Measurements from ENCODE around the gene MBD5.

Gene MBD5

DNA sequence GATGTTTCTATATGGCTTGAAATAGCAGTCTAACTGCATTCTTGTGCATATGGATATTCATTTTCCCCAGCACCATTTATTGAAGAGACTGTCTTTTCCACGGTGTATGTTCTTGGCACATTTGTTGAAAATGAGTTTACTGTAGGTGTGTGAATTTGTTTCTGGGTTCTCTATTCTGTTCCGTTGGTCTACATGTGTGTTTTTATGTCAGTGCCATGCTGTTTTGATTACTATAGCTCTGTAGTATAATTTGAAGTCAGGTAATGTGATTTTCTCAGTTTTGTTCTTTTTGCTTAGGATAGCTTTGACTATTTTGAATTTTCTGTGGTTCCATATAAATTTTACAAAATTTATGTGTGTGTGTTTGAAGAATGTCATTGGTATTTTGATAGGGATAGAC, 201.0 kb downstream of the MBD5 start:
- no peak for DNase-seq (ENCODE audit: low read depth)

DNA sequence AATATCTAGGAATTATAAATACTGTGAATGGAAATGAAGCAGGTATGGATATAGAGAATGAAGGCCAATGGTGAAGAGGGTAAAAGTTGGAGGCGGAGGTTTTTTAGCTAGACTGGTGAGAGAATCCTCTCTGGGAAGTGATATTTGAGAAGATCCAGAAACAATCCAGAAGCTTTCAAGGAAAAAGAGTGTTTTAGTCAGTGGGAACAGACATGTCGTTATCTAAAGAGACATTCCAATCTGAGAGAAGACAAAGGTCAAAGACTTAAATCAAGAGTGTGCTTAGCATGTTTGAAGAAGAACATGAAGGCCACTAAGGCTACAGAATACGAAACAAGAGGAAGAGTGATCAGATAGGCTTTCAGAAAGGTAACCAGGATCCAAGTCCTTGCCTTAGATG, 211.0 kb downstream of the MBD5 start:
- no peak for DNase-seq (ENCODE audit: low read depth)

DNA sequence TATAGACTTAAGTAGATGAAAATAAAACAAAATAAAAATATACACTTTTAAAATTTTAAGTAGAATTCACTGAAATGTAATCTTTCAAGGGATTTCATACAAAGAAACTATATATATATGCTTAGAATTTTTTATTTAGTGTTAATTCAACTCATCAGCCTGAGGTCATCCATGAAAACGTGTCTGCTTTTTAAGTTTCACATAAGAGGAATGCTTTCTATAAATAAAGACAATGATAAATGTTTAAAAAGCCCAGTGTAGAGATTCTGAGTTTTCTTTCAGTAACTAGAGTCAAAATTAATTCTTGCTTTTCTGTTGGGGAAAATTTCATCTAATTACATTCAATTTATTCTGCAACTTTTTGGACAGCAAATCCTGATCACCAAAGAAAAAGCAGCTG, 213.3 kb downstream of the MBD5 start:
- no peak for DNase-seq (ENCODE audit: low read depth)

- no peak for DNase-seq (ENCODE audit: low read depth)
Observed at GRCh38 chr2:148237911-148238310, 217.0 kb downstream of the MBD5 start.

- DNase-seq (ENCODE audit: low read depth) = no peak
Observed at GRCh38 chr2:148238561-148238960, 217.7 kb downstream of the MBD5 start.

- DNase-seq (ENCODE audit: low read depth) = no peak
Observed at GRCh38 chr2:148240838-148241237, 219.9 kb downstream of the MBD5 start.

- no peak for DNase-seq (ENCODE audit: low read depth)
Observed at GRCh38 chr2:148244593-148245292, 223.9 kb downstream of the MBD5 start.

DNA sequence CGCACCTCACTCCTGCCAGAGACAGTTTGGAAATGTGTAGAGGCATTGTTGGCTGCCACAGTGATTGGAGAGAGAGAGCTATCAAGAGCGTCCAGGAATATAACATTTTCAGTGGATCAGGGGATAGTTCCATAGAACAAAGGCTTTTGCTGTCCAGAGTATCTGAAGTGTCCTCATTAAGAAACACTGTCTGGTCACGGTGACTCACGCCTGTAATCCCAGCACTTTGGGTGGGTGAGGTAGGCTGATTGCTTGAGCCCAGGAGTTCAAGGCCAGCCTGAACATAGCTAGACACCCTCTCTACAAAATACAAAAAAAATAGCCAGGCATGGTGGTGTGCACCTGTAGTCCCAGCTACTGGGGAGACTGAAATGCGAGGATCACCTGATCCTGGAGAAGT, 231.1 kb downstream of the MBD5 start:
- DNase-seq (ENCODE audit: low read depth) = no peak

DNA sequence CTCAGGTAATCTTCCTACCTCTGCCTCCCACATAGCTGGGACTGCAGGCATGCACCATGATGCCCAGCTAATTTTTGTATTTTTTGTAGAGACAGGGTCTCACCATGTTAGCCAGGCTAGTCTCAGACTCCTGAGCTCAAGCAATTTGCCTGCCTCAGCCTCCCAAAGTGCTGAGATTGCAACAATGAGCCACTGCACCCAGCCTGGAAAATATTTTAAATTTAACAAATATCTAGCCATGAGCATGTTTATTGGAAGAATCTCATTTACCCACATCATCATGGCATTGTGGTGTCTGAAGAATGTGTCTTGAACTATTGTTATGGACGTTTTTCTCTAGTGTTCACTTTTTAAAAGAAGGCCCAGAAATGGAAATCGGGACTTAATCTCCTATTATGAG, 231.8 kb downstream of the MBD5 start:
- DNase-seq (ENCODE audit: low read depth) = no peak

GRCh38 chr2:148253685-148254084, 232.8 kb downstream of the MBD5 start:
- no peak for DNase-seq (ENCODE audit: low read depth)

- no peak for DNase-seq (ENCODE audit: low read depth)
Observed at GRCh38 chr2:148255929-148256328, 235.0 kb downstream of the MBD5 start.

DNA sequence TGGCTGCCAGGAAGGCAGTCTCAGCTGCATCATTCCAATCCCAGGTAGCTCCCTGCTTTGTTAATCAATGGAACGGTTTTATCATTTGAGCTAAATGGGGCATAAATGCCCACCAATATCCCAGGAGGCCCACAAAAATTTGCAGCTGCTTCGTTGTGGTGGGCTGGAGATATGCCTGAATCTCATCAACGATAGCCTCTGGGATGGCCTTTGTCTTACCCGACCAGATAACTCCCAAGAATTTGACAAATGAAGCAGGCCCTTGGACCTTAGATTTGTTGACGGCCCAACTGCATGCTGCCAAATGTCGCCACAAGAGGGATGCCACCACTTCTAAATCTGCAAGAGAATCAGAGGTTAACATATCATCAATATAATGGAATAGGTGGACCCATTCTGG, 236.4 kb downstream of the MBD5 start:
- no peak for DNase-seq (ENCODE audit: low read depth)

DNA sequence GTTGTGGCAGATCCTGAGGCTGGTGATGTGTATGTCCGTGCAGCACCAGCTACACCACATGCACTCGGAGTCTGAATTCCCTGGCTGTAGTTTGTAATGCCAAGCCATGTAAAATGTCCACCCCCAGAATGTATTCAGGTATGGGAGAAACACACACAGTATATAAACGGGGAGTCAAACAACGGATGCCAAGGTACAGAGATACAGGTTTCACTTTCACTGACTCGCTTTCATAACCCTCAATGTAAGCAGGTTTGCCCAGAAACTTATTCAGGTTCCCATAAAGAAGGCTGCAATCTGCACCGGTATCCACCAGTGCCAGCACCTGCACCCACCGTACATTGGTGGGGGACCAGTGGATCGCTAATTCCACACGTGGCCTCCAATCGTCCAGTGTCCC, 237.2 kb downstream of the MBD5 start:
- no peak for DNase-seq (ENCODE audit: low read depth)

GRCh38 chr2:148259674-148260073, 238.8 kb downstream of the MBD5 start:
- DNase-seq (ENCODE audit: low read depth) = no peak

DNA sequence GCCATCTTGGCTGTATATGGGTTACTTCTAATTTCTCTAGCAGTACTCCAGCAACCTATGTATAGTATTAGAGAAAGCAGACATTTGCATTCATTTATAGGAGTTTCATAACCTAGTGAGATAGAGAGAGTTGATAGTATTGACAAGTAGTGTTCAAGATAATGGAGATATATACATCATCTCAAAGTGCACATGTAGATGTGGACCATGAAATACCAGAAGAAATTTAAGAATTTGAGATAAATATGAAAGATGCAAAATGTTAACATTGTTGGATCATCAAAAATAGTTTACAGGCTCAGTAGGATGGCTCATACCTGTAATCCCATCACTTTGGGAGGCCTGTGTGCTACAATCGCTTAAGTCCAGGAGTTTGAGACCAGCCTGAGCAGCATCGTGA, 243.0 kb downstream of the MBD5 start:
- no peak for DNase-seq (ENCODE audit: low read depth)

- DNase-seq (ENCODE audit: low read depth) = no peak
Observed at GRCh38 chr2:148273158-148273691, 252.3 kb downstream of the MBD5 start.

- no peak for DNase-seq (ENCODE audit: low read depth)
Observed at GRCh38 chr2:148279216-148279615, 258.3 kb downstream of the MBD5 start.

DNA sequence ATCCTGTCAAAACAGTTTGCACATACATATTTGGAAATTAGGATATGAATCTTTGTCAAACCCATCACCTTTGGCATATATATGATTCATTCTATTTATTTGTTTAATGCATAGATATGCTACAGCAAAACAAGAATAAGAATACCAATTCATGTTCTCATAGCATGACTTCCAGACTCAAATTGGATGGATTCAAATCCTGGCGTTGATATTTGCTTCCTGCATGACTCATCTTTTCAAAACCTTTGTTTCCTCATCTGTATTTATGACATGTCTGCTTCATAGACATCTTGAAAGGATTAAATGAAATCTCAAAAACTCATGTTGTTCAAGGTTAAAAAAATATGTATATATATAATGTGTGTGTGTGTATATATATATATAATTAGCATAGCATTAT, 261.3 kb downstream of the MBD5 start:
- no peak for DNase-seq (ENCODE audit: low read depth)

DNA sequence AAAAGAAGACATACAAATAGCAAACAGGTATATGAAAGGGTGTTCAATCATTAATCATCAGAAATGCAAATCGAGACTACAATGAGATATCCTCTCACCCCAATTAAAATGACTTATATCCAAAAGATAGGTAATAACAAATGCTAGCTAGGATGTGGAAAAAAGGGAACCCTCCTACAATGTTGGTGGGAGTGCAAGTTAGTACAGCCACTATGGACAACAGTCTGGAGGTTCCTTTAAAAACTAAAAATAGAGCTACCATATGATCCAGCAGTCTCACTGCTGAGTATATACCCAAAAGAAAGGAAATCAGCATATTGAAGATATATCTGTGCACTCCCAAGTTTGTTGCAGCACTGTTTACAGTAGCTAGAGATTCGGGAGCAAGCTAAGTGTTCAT, 271.5 kb downstream of the MBD5 start:
- DNase-seq (ENCODE audit: low read depth) = no peak

GRCh38 chr2:148298196-148298595, 277.3 kb downstream of the MBD5 start:
- no peak for DNase-seq (ENCODE audit: low read depth)

GRCh38 chr2:148299616-148300015, 278.7 kb downstream of the MBD5 start:
- no peak for DNase-seq (ENCODE audit: low read depth)

GRCh38 chr2:148300544-148300943, 279.7 kb downstream of the MBD5 start:
- no peak for DNase-seq (ENCODE audit: low read depth)

- DNase-seq (ENCODE audit: low read depth) = no peak
Observed at GRCh38 chr2:148301362-148301761, 280.5 kb downstream of the MBD5 start.

- no peak for DNase-seq (ENCODE audit: low read depth)
Observed at GRCh38 chr2:148302526-148302925, 281.6 kb downstream of the MBD5 start.

Data from HS-27A (cell line).